KMS-11 (cell line): ENCODE data around the gene MARK2.
A peak's percentile ranks its signal among the peaks of the same experiment; 100 is the strongest.

Experiments used
- H2AFZ ChIP-seq: fragments of 200-600 bp; sonication (generic); 2 replicates; pipeline ENCODE4 v1.6.1; 2016; ENCODE audit warnings: antibody characterized with exemption, mixed run types, low read depth
- H3K27ac ChIP-seq: fragments of 200-600 bp; sonication (generic); 2 replicates; pipeline ENCODE4 v1.6.1; 2016; ENCODE audit warnings: mild to moderate bottlenecking, mixed run types
- H3K27me3 ChIP-seq: fragments of 200-600 bp; sonication (generic); 2 replicates; pipeline ENCODE4 v1.6.1; 2017; ENCODE audit warnings: mild to moderate bottlenecking, low read depth, mixed run types, moderate library complexity; ENCODE audit not compliant: insufficient read depth
- H3K36me3 ChIP-seq: fragments of 200-600 bp; sonication (generic); 2 replicates; pipeline ENCODE4 v1.6.1; 2017; ENCODE audit warnings: mild to moderate bottlenecking, mixed run types; ENCODE audit not compliant: insufficient read depth
- H3K4me1 ChIP-seq: fragments of 200-600 bp; sonication (generic); 2 replicates; pipeline ENCODE4 v1.6.1; 2016; ENCODE audit warnings: mild to moderate bottlenecking, low read depth, mixed run types; ENCODE audit not compliant: poor library complexity, severe bottlenecking
- H3K4me2 ChIP-seq: fragments of 200-600 bp; sonication (generic); 2 replicates; pipeline ENCODE4 v1.7.0; 2016; ENCODE audit warnings: mild to moderate bottlenecking, mixed run types
- H3K4me3 ChIP-seq: fragments of 200-600 bp; sonication (generic); IDR thresholded peaks from 2 replicates; pipeline ENCODE4 v1.6.1; 2017; ENCODE audit warnings: low read depth, low read length, mixed read lengths; ENCODE audit not compliant: insufficient read depth
- H3K79me2 ChIP-seq: fragments of 200-600 bp; sonication (generic); 2 replicates; pipeline ENCODE4 v1.6.1; 2016; ENCODE audit warnings: low read depth, mixed run types; ENCODE audit not compliant: insufficient read depth
- H3K9ac ChIP-seq: fragments of 200-600 bp; sonication (generic); 2 replicates; pipeline ENCODE4 v1.6.1; 2016; ENCODE audit warnings: mild to moderate bottlenecking, mixed run types
- H4K20me1 ChIP-seq: fragments of 200-600 bp; sonication (generic); 2 replicates; pipeline ENCODE4 v1.6.1; 2016; ENCODE audit warnings: mild to moderate bottlenecking, mixed run types; ENCODE audit not compliant: insufficient read depth
- TF ChIP-seq, protein P1 (sequence below): fragments of 200-600 bp; sonication (generic); conservative IDR thresholded peaks from 2 replicates; pipeline ENCODE4 v1.6.1; 2017; ENCODE audit warnings: low read depth, mild to moderate bottlenecking, antibody characterized with exemption, low read length, moderate library complexity, mixed read lengths

MARK2 gene

DNA sequence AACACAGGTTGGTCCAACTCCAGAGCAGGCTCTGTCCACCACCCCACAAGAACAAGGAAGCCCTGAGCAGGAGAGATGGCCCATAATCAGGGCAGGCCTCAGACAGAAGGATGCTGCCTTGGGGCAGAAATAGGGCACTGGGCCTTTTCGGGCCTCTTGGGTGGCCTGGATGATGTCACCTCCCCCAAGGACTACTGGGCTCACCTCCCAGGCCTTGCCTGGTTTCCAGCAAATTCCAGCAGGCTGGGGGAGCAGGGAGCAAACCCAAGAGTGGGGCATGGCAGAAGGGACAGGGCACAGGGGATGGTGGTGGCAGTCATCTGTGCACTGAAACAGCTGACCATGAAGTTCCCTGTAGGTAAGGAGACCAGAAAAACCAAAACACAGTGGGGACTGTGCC is 94.5 kb downstream of the MARK2 start:
- H3K27ac ChIP-seq = no peak overlapping the region
- no peaks in the 10 kb centered on the region for H4K20me1 ChIP-seq

DNA sequence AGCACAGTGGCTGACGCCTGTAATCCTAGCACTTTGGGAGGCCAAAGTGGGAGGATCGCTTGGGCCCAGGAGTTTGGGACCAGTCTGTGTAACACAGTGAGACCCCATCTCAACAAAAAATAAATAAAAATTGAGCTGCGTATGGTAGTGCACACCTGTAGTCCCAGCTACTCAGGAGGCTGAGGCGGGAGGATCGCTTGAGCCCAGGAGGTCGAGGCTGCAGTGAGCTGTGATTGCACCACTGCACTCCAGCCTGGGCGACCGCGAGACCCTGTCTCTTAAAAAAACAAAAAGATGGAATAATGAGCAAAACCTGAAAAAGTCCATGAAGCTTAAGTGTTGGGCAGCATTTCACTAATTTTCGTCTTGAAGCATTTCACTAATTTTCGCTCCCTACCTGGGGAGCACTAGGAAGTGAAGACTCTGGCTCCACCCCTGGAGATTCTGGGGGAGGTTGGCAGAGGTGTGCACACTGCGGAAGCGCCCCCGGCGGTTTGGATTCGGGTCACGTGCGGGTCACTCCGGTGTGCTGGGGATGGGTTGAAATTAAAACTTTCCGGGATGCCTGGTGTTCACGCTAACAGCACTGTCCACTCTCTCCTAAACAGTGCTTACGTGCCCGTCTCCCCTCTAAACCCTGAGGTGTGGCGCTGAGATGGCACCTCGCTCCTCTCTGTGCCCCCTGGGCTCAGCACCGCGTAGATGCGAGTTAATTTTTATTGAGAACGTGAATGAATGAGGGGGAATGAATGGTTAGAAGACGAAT is 99.0 kb downstream of the MARK2 start:
- peak overlapping the region; percentile 97 for H2AFZ ChIP-seq
- peaks cover 7% of the 10 kb centered on the region for H3K4me1 ChIP-seq
- no peak overlapping the region for H3K4me3 ChIP-seq
- H3K4me2 ChIP-seq = peak overlapping the region; percentile 84
- no peaks in the 10 kb centered on the region for H4K20me1 ChIP-seq
- H3K79me2 ChIP-seq = peaks cover 8% of the 10 kb centered on the region; the same call in 1 of the 2 replicates
- TF ChIP-seq, protein P1, sequence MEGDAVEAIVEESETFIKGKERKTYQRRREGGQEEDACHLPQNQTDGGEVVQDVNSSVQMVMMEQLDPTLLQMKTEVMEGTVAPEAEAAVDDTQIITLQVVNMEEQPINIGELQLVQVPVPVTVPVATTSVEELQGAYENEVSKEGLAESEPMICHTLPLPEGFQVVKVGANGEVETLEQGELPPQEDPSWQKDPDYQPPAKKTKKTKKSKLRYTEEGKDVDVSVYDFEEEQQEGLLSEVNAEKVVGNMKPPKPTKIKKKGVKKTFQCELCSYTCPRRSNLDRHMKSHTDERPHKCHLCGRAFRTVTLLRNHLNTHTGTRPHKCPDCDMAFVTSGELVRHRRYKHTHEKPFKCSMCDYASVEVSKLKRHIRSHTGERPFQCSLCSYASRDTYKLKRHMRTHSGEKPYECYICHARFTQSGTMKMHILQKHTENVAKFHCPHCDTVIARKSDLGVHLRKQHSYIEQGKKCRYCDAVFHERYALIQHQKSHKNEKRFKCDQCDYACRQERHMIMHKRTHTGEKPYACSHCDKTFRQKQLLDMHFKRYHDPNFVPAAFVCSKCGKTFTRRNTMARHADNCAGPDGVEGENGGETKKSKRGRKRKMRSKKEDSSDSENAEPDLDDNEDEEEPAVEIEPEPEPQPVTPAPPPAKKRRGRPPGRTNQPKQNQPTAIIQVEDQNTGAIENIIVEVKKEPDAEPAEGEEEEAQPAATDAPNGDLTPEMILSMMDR = no peak
- H3K36me3 ChIP-seq = no peaks in the 10 kb centered on the region
- no peaks in the 10 kb centered on the region for H3K27me3 ChIP-seq
- peak overlapping the region; percentile 15; the same call in 1 of the 2 replicates for H3K27ac ChIP-seq
- no peak overlapping the region; the same call in 1 of the 2 replicates for H3K9ac ChIP-seq

More for the DNA sequence above, 94.5 kb downstream of the MARK2 start:
- Histone ChIP-seq H3K4me3 (no peak overlapping the region), H3K4me1 (peaks cover 7% of the 10 kb centered on the region), H3K4me2 (no peak overlapping the region), H2AFZ (no peak overlapping the region), H3K27me3 (no peaks in the 10 kb centered on the region; the same call in 1 of the 2 replicates), H3K79me2 (no peaks in the 10 kb centered on the region), H3K9ac (no peak overlapping the region), H3K36me3 (no peaks in the 10 kb centered on the region)
- TF ChIP-seq, protein P1 = no peak

DNA sequence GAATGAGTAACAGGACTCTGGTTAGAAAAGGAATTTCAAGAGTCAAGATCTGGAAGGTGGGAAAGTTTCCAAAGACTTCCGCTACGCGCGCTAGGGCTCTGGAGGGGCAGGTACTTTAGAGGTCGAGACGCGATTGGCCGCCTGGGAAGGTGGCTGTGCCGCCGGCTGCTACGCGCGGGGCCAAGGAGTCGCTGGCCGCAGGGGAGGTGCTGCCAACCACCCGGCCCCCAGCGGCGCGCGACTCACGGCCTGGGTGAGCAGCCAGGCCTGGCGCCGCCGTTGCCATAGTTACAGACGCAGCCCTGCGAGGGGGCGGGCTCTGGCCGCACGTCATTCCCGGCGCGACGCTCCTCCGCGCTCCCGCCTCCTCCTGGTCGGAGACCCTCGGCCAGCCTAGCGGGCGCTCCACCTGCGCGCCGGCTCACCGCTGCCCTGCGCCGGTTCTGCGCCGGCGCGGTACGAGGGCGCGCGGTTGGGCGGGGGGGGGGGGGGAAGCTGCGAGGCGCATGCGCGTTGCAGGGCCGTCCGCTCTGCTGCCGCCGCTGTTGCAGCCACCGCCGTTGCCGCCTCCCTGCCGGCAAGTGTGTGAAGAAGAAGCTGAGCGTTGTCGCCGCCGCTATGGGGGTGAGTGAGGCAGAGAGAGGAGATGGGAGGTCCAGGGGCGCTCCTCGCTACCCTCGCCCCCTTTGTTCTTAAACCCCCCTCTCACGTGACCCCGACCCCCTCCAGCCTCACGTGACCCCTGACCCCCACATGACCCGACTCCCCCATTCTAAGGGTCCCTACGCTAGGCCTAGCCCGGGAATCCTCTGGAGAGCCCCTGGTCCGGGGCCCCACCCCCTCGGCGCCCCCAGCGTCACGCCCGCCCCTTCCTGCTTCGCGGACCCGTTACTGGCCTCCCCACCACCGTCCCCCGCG is 99.8 kb downstream of the MARK2 start, which contains the start of gene NAA40:
TSS of gene NAA40 (plus strand) at position 524 of the 918 bp plus-strand sequence. CDS start at position 619, 95 bp downstream.
- no peaks in the 10 kb centered on the region for H4K20me1 ChIP-seq
- H3K4me2 ChIP-seq = peak within 1 kb of the TSS; percentile 91
- TF ChIP-seq, protein P1 = no peak
- peak within 1 kb of the TSS; percentile 51; the same call in 1 of the 2 replicates for H3K9ac ChIP-seq
- H3K4me3 ChIP-seq = no peak within 1 kb of the TSS
- no peaks in the 10 kb centered on the region for H3K27me3 ChIP-seq
- no peaks in the 10 kb centered on the region for H3K36me3 ChIP-seq
- H3K27ac ChIP-seq = peak within 1 kb of the TSS; percentile 15; the same call in 1 of the 2 replicates
- H2AFZ ChIP-seq = peak within 1 kb of the TSS; percentile 97
- peaks cover 8% of the 10 kb centered on the region; the same call in 1 of the 2 replicates for H3K79me2 ChIP-seq
- peaks cover 7% of the 10 kb centered on the region for H3K4me1 ChIP-seq

DNA sequence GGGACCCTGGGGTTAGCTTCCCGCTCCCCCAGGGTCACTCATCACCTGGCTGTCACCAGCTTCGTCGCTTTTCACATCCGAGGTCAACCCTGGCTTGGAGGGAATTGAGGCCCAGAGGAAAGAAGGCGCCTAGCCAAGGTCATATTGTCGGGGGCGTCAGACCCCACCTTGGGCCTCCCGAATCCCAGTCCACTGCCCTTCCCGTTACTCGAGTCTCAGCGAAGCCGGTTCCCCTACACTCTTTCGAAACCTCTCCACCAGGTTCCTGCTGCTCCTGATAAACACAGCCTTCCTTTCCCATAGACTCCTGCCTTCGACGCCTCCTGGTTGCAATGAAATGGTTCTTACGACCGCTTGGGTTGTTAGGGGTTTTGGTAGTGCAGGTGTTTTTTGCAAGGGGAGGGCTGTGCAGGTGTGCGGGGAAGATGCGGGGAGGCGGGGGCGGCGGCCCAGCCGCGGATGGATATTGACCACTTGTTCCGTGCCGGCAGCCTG is 100.5 kb downstream of the MARK2 start:
- TF ChIP-seq, protein P1 = no peak
- Histone ChIP-seq H3K4me3 (no peak overlapping the region), H3K36me3 (no peaks in the 10 kb centered on the region), H4K20me1 (no peaks in the 10 kb centered on the region), H3K9ac (peak overlapping the region; percentile 51; the same call in 1 of the 2 replicates), H3K27ac (no peak overlapping the region), H3K27me3 (no peaks in the 10 kb centered on the region), H3K4me1 (peaks cover 7% of the 10 kb centered on the region), H2AFZ (peak overlapping the region; percentile 29; the same call in 1 of the 2 replicates), H3K4me2 (peak overlapping the region; percentile 91), H3K79me2 (peaks cover 8% of the 10 kb centered on the region; the same call in 1 of the 2 replicates)
